HG02938 (cell line): ENCODE measurements around the gene ADAMTS12.
"Not testable (repeated sequence)": the region's sequence is repeated elsewhere in the genome, so short reads cannot be mapped to it uniquely, and the experiment has no call there.

Experiments used
- ATAC-seq: cut with Tn5 transposase; IDR thresholded peaks from one replicate; pipeline ENCODE4 v1.9.1; 2021; ENCODE audit warnings: mild to moderate bottlenecking, moderate library complexity; ENCODE audit not compliant: unreplicated experiment

The ADAMTS12 gene

GRCh38 chr5:33914844-33915243, 23.1 kb upstream of the ADAMTS12 start:
- not testable (repeated sequence) for ATAC-seq

- not testable (repeated sequence) for ATAC-seq
These were observed 14.5 kb upstream of the ADAMTS12 start for GRCh38 chr5:33906248-33906647.

- no peak for ATAC-seq
These were observed 13.6 kb upstream of the ADAMTS12 start for GRCh38 chr5:33905381-33905780.

GRCh38 chr5:33903118-33903517, 11.3 kb upstream of the ADAMTS12 start:
- ATAC-seq = no peak

- no peak for ATAC-seq
These were observed 9.4 kb upstream of the ADAMTS12 start for GRCh38 chr5:33901156-33901555.

- ATAC-seq = no peak
These were observed 2.8 kb upstream of the ADAMTS12 start for GRCh38 chr5:33894566-33894965.

- no peak for ATAC-seq
These were observed 889 bp upstream of the ADAMTS12 start for GRCh38 chr5:33892620-33893137.

GRCh38 chr5:33891446-33891787, 373 bp downstream of the ADAMTS12 start:
- ATAC-seq = no peak

GRCh38 chr5:33890131-33891032, 1.4 kb downstream of the ADAMTS12 start:
- peak; percentile 60 for ATAC-seq

GRCh38 chr5:33888587-33888986, 3.2 kb downstream of the ADAMTS12 start:
- ATAC-seq = no peak

- no peak for ATAC-seq
These were observed 4.5 kb downstream of the ADAMTS12 start for GRCh38 chr5:33887268-33887667.

GRCh38 chr5:33886283-33886682, 5.5 kb downstream of the ADAMTS12 start:
- ATAC-seq = no peak

GRCh38 chr5:33885679-33886078, 6.1 kb downstream of the ADAMTS12 start:
- no peak for ATAC-seq

GRCh38 chr5:33883482-33883881, 8.3 kb downstream of the ADAMTS12 start:
- no peak for ATAC-seq

GRCh38 chr5:33880319-33880718, 11.5 kb downstream of the ADAMTS12 start:
- no peak for ATAC-seq

GRCh38 chr5:33877449-33877848, 14.3 kb downstream of the ADAMTS12 start:
- ATAC-seq = no peak

GRCh38 chr5:33867241-33867640, 24.5 kb downstream of the ADAMTS12 start:
- ATAC-seq = no peak

- ATAC-seq = not testable (repeated sequence)
These were observed 32.6 kb downstream of the ADAMTS12 start for GRCh38 chr5:33859177-33859576.

GRCh38 chr5:33857037-33857436, 34.8 kb downstream of the ADAMTS12 start:
- no peak for ATAC-seq

GRCh38 chr5:33855396-33855795, 36.4 kb downstream of the ADAMTS12 start:
- ATAC-seq = no peak

- no peak for ATAC-seq
These were observed 37.0 kb downstream of the ADAMTS12 start for GRCh38 chr5:33854733-33855151.

- no peak for ATAC-seq
These were observed 39.0 kb downstream of the ADAMTS12 start for GRCh38 chr5:33852837-33853236.
